ENCODE results near the gene PTCD2.

- TF ChIP-seq EZH2 (IDR thresholded peaks at IDR 0.05) = no peak
- no peak for TF ChIP-seq POLR2AphosphoS5 (IDR thresholded peaks at IDR 0.05; ENCODE audit: borderline replicate concordance, low read depth, low read length)
These were observed 74.5 kb downstream of the PTCD2 start for GRCh38 chr5:72394688-72395087.

Measured in SK-N-MC (cell line).